GM18951 (cell line): Measurements from ENCODE around the gene CBFA2T2.
"Not testable (repeated sequence)": the region's sequence is repeated elsewhere in the genome, so short reads cannot be mapped to it uniquely, and the experiment has no call there.

Source experiments
- POLR2A ChIP-seq: IDR thresholded peaks from 4 replicates; pipeline ENCODE4 v1.6.1; 2011; ENCODE audit warnings: mild to moderate bottlenecking; ENCODE audit not compliant: insufficient read length, insufficient read depth; ENCODE audit errors: extremely low read depth
- in situ Hi-C: fragments of 300-500 bp; cut with MboI; formaldehyde crosslinking; loops from one replicate; pipeline ENCODE4 v1.12.0; 2022; ENCODE audit warnings: low sequenced_read_pairs, mixed read lengths, inconsistent platforms; ENCODE audit not compliant: unreplicated experiment

The CBFA2T2 gene

GRCh38 chr20:33503564-33503963 lies 13.7 kb downstream of the CBFA2T2 start:
- TF ChIP-seq POLR2A: no peak
- in situ Hi-C loops: no loop called here

DNA sequence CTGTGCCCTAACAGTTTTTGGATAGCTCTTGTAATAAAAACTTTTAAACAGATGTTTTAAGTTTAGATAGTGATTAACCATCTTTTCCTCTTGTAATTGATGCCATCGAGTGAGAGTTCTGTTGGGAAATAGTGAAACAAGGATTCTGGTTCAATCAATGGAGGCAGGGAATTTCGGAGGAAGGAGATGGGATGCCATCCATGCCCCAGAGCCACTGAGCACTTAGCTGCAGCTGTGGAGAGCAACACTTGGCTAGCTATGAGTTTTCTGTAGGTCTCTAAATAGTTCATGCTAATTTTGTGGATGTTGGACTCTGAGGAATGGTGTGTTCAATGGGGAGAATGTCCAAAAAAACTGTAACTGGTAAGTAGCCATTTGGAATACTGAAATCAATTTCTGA lies 16.7 kb downstream of the CBFA2T2 start:
- TF ChIP-seq POLR2A: no peak
- in situ Hi-C loops: no loop called here

DNA sequence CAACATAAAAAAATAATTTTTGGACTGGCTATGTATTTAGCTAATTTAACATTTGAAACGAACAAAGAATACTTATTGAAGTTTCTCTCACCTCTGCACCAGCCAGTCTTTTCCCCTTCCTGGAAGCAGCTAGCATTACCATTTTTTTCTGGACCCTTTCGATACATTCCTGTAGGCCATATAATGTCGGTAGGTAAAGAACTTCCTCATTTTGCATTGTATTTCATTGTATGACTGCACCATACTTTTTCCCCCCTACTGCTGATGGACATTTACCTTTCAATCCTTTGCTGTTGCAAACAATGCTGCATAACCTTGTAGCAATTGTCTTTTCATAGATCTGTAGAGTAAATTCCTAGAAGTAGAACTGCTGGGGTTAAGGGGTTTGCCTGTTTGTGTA lies 17.6 kb downstream of the CBFA2T2 start:
- TF ChIP-seq POLR2A: no peak
- in situ Hi-C loops: no loop called here

DNA sequence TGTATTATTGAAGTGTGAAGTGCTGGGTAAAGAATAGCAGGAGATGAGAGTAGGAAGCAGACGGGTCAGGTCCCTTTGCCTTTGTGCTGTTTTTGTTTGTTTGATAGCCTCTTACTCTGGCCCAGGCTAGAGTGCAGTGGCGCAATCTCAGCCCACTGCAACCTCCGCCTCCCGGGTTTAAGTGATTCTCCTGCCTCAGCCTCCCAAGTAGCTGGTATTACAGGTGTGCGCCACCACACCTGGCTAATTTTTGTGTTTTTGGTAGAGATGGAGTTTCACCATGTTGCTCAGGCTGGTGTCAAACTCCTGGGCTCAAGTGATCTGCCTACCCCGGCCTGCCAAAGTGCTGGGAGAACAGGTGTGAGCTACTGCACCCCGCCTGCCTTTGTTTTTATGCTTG lies 18.1 kb downstream of the CBFA2T2 start:
- in situ Hi-C loops: not testable (repeated sequence)

DNA sequence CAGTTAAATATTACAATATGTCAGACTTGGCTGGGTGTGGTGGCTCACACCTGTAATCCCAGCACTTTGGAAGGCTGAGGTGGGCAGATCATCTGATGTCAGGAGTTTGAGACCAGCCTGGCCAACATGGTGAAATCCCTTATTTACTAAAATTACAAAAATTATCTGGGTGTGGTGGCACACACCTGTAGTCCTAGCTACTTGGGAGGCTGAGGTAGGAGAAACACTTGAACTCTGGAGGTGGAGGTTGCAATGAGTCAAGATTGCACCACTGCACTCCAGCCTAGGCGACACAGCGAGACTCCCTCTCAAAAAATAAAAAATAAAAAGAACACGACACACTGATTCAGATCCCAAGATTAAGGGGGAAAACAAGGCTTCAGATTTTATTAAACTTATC lies 19.2 kb downstream of the CBFA2T2 start:
- in situ Hi-C loops: not testable (repeated sequence)

DNA sequence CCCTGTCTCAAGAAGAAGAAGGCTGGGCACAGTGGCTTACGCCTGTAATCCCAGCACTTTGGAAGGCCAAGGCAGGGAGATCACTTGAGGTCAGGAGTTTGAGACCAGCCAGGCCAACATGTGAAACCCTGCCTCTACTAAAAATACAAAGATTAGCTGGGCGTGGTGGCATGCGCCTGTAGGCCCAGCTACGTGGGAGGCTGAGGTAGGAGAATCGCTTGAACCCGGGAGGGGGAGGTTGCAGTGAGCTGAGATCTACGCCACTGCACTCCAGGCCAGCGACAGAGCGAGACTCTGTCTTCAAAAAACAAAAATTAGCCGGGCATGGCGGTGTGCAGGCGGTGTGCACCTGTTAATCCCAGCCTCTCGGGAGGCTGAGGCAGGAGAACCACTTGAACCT lies 22.0 kb downstream of the CBFA2T2 start:
- in situ Hi-C loops: not testable (repeated sequence)

DNA sequence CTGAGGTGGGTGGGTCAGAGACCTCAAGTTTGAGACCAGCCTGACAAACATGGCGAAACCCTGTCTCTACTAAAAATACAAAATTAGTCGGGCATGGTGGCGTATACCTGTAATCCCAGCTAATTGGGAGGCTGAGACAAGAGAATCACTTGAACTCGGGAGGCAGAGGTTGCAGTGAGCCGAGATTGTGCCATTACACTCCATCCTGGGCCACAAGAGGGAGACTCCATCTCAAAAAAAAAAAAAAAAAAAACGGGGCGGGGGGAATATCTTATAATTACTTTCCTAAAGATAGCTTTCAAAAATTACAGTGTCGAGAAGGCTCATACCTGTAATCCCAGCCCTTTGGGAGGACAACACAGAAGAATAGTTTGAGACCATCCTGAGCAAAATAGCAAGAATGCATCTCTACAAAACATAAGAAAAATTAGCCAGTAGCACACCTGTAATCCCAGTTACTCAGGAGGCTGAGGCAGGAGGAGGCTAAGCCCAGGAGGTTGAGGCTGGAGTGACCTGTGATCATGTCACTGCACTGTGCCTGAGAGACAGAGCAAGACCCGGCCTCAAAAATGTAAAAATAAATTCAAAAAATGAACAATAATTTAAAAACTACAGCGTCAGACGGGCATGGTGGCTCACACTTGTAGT lies 25.8 kb downstream of the CBFA2T2 start:
- in situ Hi-C loops: no loop called here
- no peak for TF ChIP-seq POLR2A

- no peak for TF ChIP-seq POLR2A
- in situ Hi-C loops: no loop called here
Measured at GRCh38 chr20:33516882-33517281, 27.0 kb downstream of the CBFA2T2 start.

- in situ Hi-C loops: no loop called here
- no peak for TF ChIP-seq POLR2A
Measured at GRCh38 chr20:33518071-33518470, 28.2 kb downstream of the CBFA2T2 start.

DNA sequence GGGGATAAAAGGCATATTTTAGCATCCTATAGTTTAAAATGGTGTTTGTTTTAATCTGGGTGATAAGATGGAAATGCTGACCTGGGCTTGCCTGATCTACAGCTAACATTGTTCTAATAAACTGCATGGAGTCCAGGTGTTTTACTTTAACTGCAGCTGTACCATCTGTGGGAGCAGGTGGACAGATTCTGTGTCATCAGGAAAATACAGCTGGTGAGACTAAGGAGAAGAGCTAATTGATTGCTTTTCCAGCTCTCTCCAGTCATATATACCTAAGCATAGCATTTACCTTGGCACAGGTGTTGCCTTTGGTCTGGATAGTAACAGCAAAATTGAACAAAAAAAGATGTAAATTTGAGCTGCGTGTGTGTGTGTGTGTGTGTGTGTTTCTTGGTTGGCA lies 31.6 kb downstream of the CBFA2T2 start:
- in situ Hi-C loops: no loop called here
- TF ChIP-seq POLR2A: no peak

GRCh38 chr20:33522256-33522820 lies 32.4 kb downstream of the CBFA2T2 start:
- no peak for TF ChIP-seq POLR2A
- in situ Hi-C loops: no loop called here

DNA sequence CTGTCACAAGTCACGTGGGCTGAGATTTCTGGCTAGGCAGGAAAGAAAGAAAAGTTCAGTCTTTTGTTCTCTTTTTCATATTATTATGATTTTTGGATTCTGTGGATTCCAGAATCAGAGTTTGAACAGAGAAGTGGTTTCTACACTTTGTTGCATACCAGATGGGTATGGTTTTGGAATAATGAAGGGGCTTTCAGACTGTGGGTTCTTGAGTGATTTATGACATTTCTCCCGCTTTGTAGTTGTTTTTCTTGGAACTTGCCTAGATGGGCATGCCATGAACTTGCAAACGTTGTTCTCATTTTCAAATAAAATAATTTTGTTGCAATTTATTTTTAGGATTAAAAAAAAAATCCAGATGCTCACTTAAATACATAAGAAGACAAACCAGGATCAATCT lies 34.4 kb downstream of the CBFA2T2 start:
- TF ChIP-seq POLR2A: no peak
- in situ Hi-C loops: no loop called here

GRCh38 chr20:33526769-33527168 lies 36.9 kb downstream of the CBFA2T2 start:
- TF ChIP-seq POLR2A: no peak
- in situ Hi-C loops: no loop called here

- in situ Hi-C loops: no loop called here
Measured at GRCh38 chr20:33531047-33531877, 41.4 kb downstream of the CBFA2T2 start.

More at GRCh38 chr20:33531047-33531877, 41.4 kb downstream of the CBFA2T2 start:
- TF ChIP-seq POLR2A: no peak
